K562 (cell line): ENCODE data around the gene GABARAPL2. TPM values are rescaled to one million over a fixed set of nuclear protein-coding genes. Genes with fewer than 3 reads are reported as not detected.

Experiments used
- ATAC-seq: fragments of 200-7000 bp; cut with Tn5 transposase; 3 replicates; pipeline ENCODE4 v1.9.1; 2020; ENCODE audit warnings: moderate library complexity
- BruUV-seq: library from RNA; stranded (reverse); fragments of 400-500 nt; replicated peaks from 2 replicates; lab custom pipeline; 2021; lab: Mats Ljungman, UMichigan
- CTCF ChIA-PET: fragments of 300-600 bp; formaldehyde crosslinking; extraction: SDS; loops from one replicate; lab custom pipeline; 2021; ENCODE audit warnings: low intra/inter-chr PET ratio; lab: Yijun Ruan, JAX
- POLR2A ChIA-PET: fragments of 300-600, 350-650 bp; sonication (Branson Sonifier 250); formaldehyde crosslinking; extraction: SDS; loops from one replicate; lab custom pipeline; 2021; ENCODE audit warnings: antibody characterized with exemption, inconsistent platforms; lab: Yijun Ruan, JAX
- DNase-seq, 4 experiments: peaks; one replicate each; pipeline versions ENCODE4 v3.0.0 to v3.0.0-alpha.2; 2011 to 2018; ENCODE audit warnings: low spot score in 3 of 4, mixed read lengths in 3 of 4; ENCODE audit errors: extremely low read depth in 1 of 4
- FAIRE-seq: peaks from 2 replicates; lab custom pipeline; 2011; peaks lifted over from hg19 to GRCh38; lab: Jason Lieb, UNC
- H2AFZ ChIP-seq: 2 replicates; pipeline ENCODE4 v1.6.0; 2011; ENCODE audit warnings: low read depth, low read length, control low read depth, inconsistent platforms
- H3K27ac ChIP-seq: fragments of 200-600 bp; 3 replicates; pipeline ENCODE4 v1.8.0; 2011; ENCODE audit warnings: low read depth, mild to moderate bottlenecking, control low read depth, inconsistent platforms, low read length, moderate library complexity, mixed read lengths; ENCODE audit errors: extremely low read depth
- H3K27me3 ChIP-seq, 2 experiments: fragments of 300-600 bp in 1 of 2; 2 replicates in 1 of 2; 3 replicates in 1 of 2; pipeline versions ENCODE4 v1.6.0 to v1.8.0; 2011; ENCODE audit warnings: inconsistent platforms in 2 of 2, low read length in 2 of 2, mild to moderate bottlenecking in 1 of 2, mixed read lengths in 1 of 2, moderate library complexity in 1 of 2; ENCODE audit not compliant: control insufficient read depth in 2 of 2, insufficient read depth in 2 of 2
- H3K36me3 ChIP-seq: fragments of 300-600 bp; 3 replicates; pipeline ENCODE4 v1.8.0; 2011; ENCODE audit warnings: mild to moderate bottlenecking, low read length, inconsistent platforms; ENCODE audit not compliant: control insufficient read depth, insufficient read depth
- H3K4me1 ChIP-seq, 2 experiments: fragments of 200-600 bp in 1 of 2; replicated peaks in 1 of 2; 2 replicates in 1 of 2; 3 replicates in 1 of 2; pipeline versions ENCODE4 v1.5.1 to v1.8.0; 2011; ENCODE audit warnings: inconsistent platforms in 2 of 2, low read length in 2 of 2, mild to moderate bottlenecking in 1 of 2, mixed read lengths in 1 of 2, moderate library complexity in 1 of 2; ENCODE audit not compliant: control insufficient read depth in 2 of 2, insufficient read depth in 2 of 2
- H3K4me2 ChIP-seq: 2 replicates; pipeline ENCODE4 v1.6.1; 2011; ENCODE audit warnings: low read length, control low read depth, inconsistent platforms, mixed read lengths; ENCODE audit not compliant: insufficient read depth
- H3K4me3 ChIP-seq: fragments of 200-600 bp; sonication (generic), shearing (Covaris generic); 2 replicates; pipeline ENCODE4 v1.5.1; 2016; ENCODE audit warnings: control low read depth, inconsistent platforms
- H3K79me2 ChIP-seq: fragments of 200-600 bp; 3 replicates; pipeline ENCODE4 v1.8.0; 2011; ENCODE audit warnings: low read length, inconsistent platforms; ENCODE audit not compliant: control insufficient read depth, insufficient read depth
- H3K9ac ChIP-seq, 2 experiments: 2 replicates each; pipeline versions ENCODE4 v1.6.0 to v1.6.1; 2011; ENCODE audit warnings: low read depth in 2 of 2, low read length in 2 of 2, control low read depth in 1 of 2, inconsistent platforms in 1 of 2, mild to moderate bottlenecking in 1 of 2, mixed read lengths in 1 of 2; ENCODE audit not compliant: insufficient read depth in 1 of 2
- H3K9me1 ChIP-seq: one replicate; pipeline ENCODE4 v1.6.0; 2011; ENCODE audit warnings: inconsistent platforms, mild to moderate bottlenecking, low read length, moderate library complexity; ENCODE audit not compliant: control insufficient read depth, insufficient read depth
- H3K9me3 ChIP-seq: replicated peaks from 2 replicates; pipeline ENCODE4 v1.5.1; 2011; ENCODE audit warnings: low read depth, low read length, inconsistent platforms; ENCODE audit not compliant: control insufficient read depth, insufficient read depth
- H4K20me1 ChIP-seq: replicated peaks from 2 replicates; pipeline ENCODE4 v1.6.1; 2011; ENCODE audit warnings: low read length, inconsistent platforms, mixed read lengths; ENCODE audit not compliant: control insufficient read depth, insufficient read depth
- EGR1 ChIP-seq: fragments of 450-650 bp; conservative IDR thresholded peaks from 2 replicates; pipeline ENCODE4 v1.6.1; 2017; ENCODE audit warnings: mild to moderate bottlenecking
- EWSR1 ChIP-seq: fragments of 450-650 bp; IDR thresholded peaks from 2 replicates; pipeline ENCODE4 v1.6.1; 2018; ENCODE audit warnings: borderline replicate concordance, mild to moderate bottlenecking, low read depth, moderate library complexity; ENCODE audit not compliant: partially characterized antibody
- HOMEZ ChIP-seq: fragments of 250-450 bp; sonication (Bioruptor Pico); IDR thresholded peaks from 2 replicates; pipeline ENCODE4 v1.4.0; 2020; ENCODE audit warnings: mild to moderate bottlenecking, moderate library complexity
- MXI1 ChIP-seq: IDR thresholded peaks from 2 replicates; pipeline ENCODE4 v1.6.1; 2011; ENCODE audit warnings: low read depth, mild to moderate bottlenecking, improper control_type of control experiment, low read length
- NCOA6 ChIP-seq: fragments of 450-650 bp; IDR thresholded peaks from 2 replicates; pipeline ENCODE4 v1.6.1; 2017; ENCODE audit warnings: mild to moderate bottlenecking
- NR0B1 ChIP-seq: fragments of 450-650 bp; IDR thresholded peaks from one replicate; pipeline ENCODE4 v1.6.1; 2018; ENCODE audit warnings: mild to moderate bottlenecking, moderate library complexity; ENCODE audit not compliant: partially characterized antibody
- RNF2 ChIP-seq: sonication (generic); IDR thresholded peaks from 2 replicates; pipeline ENCODE4 v1.6.1; 2016
- U2AF1 ChIP-seq: fragments of 200-400 bp; formaldehyde crosslinking; optimal IDR thresholded peaks from 2 replicates; pipeline ENCODE3; 2017; ENCODE audit warnings: mild to moderate bottlenecking, low read depth, low read length, moderate library complexity
- ZC3H11A ChIP-seq: IDR thresholded peaks from 2 replicates; pipeline ENCODE4 v1.6.1; 2012; ENCODE audit warnings: low read depth, low read length, improper control_type of control experiment
- ZNF77 ChIP-seq: fragments of 250-450 bp; sonication (Bioruptor Pico); IDR thresholded peaks from 2 replicates; pipeline ENCODE4 v1.5.0; 2020
- ZZZ3 ChIP-seq: fragments of 450-650 bp; IDR thresholded peaks from 2 replicates; pipeline ENCODE4 v1.6.1; 2016; ENCODE audit warnings: antibody characterized with exemption, mild to moderate bottlenecking, moderate library complexity
- WGBS: fragments of 100-300 bp; shearing (Covaris generic); methylation state at CpG from one replicate; pipeline ENCODE4 v1.1.6; 2016; ENCODE audit warnings: low coverage, mixed read lengths; ENCODE audit not compliant: insufficient coverage; ENCODE audit errors: missing lambda C conversion rate; 5-methylcytosine and 5-hydroxymethylcytosine counted together
- in situ Hi-C: fragments of 300-500 bp; cut with MboI; formaldehyde crosslinking; loops from 4 replicates; pipeline ENCODE4 v1.15.0; 2018; ENCODE audit warnings: inconsistent platforms, mixed read lengths
- intact Hi-C: fragments of 100-400 bp; cut with micrococcal nuclease; formaldehyde crosslinking; loops from 2 replicates; pipeline ENCODE4 v1.14.2; 2022
- polyA plus RNA-seq, 8 experiments: library from polyadenylated mRNA; depleted of rRNA in 4 of 8; stranded (reverse) in 5 of 8; unstranded in 3 of 8; fragments of >200 nt; fragmentation: Nextera tagmentation in 2 of 8; fragmentation: Illumina TruSeq in 1 of 8; extraction: Ambion mirVana in 2 of 8; extraction: Trizol in 1 of 8; gene quantifications; 2 replicates each; pipeline versions ENCODE4 v1.2.1 to v1.2.3, GENCODE V29; 2011 to 2014; ENCODE audit warnings: inconsistent platforms in 1 of 8, missing spikeins in 1 of 8
- total RNA-seq, 7 experiments: library from RNA; depleted of rRNA in 6 of 7; stranded (reverse); fragments of >200 nt in 6 of 7; fragmentation: Illumina TruSeq in 2 of 7; extraction: Trizol in 2 of 7; gene quantifications; 2 replicates each; pipeline versions ENCODE4 v1.2.1 to v1.2.3, GENCODE V29; 2011 to 2021; ENCODE audit warnings: low replicate concordance in 1 of 7
- TF ChIP-seq, protein P1 (sequence below): sonication (generic); formaldehyde crosslinking; IDR thresholded peaks from 2 replicates; pipeline ENCODE4 v1.8.0; 2022; ENCODE audit warnings: missing genetic modification reagents, mild to moderate bottlenecking, moderate library complexity, borderline replicate concordance

Gene GABARAPL2
- total and polyA plus RNA-seq, 9 of the 15 experiments (the other 6 are each of a cell fraction or from before 2014, with no cell fraction given): 42.1 to 288 (median 91.8) TPM

- TF ChIP-seq HOMEZ (no peak), MXI1 (no peak), U2AF1 (no peak), ZZZ3 (no peak)
- TF ChIP-seq, protein P1, sequence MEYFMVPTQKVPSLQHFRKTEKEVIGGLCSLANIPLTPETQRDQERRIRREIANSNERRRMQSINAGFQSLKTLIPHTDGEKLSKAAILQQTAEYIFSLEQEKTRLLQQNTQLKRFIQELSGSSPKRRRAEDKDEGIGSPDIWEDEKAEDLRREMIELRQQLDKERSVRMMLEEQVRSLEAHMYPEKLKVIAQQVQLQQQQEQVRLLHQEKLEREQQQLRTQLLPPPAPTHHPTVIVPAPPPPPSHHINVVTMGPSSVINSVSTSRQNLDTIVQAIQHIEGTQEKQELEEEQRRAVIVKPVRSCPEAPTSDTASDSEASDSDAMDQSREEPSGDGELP: no peak
These were observed 49.4 kb downstream of the GABARAPL2 start (continued) for GRCh38 chr16:75615619-75616018.

DNA sequence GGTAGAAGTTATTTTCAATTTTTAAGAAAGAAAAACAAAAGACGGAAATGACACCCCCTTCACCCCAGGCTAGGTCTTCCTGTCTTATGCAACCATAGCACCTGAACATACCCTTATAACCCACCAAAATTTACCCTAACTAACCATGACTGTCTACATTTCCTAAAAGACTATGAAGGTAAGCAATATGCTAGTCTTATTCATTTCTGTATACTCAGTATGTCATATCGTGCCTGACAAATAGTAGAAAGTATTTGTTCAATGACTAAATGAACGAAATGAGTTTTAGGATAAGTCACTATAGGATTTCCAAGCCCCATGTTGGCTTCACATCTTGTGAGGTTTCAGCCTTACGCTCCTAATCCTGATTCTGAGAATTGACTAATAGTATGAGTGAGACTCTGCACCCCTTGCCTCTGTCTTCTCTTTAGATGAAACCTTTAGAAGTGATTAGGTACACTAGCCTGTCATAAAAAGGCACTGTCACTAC is 50.4 kb downstream of the GABARAPL2 start:
- peaks cover 10 to 18% of the 10 kb centered on the region in 2 experiments for H3K4me1 ChIP-seq
- H2AFZ ChIP-seq: no peak overlapping the region
- H3K27ac ChIP-seq: no peak overlapping the region
- ChIA-PET CTCF (interaction anchor here (0.6 kb wide), 1 partner anchor 351 kb away, joined by 3 read pairs; no protein-coding TSS in a partner anchor), POLR2A (no interaction called here)
- no peaks in the 10 kb centered on the region for H3K9me1 ChIP-seq
- intact Hi-C loops (no loop called here), in situ Hi-C loops (no loop called here)
- peaks cover 53% of the 10 kb centered on the region for H3K36me3 ChIP-seq
- H3K9me3 ChIP-seq: no peaks in the 10 kb centered on the region
- BruUV-seq: no TSS peak
- no peak for FAIRE-seq
- no peaks in the 10 kb centered on the region for H3K27me3 ChIP-seq
- no peak for ATAC-seq
- H4K20me1 ChIP-seq: no peaks in the 10 kb centered on the region
- no peak overlapping the region for H3K9ac ChIP-seq
- H3K4me2 ChIP-seq: no peak overlapping the region
- 79% methylated on average over 4 of the region's 4 CpGs for WGBS
- no peak for DNase-seq
- H3K4me3 ChIP-seq: no peak overlapping the region
- H3K79me2 ChIP-seq: peaks cover 1% of the 10 kb centered on the region; the same call in 1 of the 3 replicates
- TF ChIP-seq EGR1 (no peak), ZNF77 (CRISPR knock-in tag) (no peak), ZC3H11A (no peak), NR0B1 (no peak), EWSR1 (no peak), NCOA6 (no peak), RNF2 (no peak)
